Superior temporal gyrus (tissue), 1 donor: ENCODE measurements around the gene P3H2.
"Not testable (repeated sequence)": the region's sequence is repeated elsewhere in the genome, so short reads cannot be mapped to it uniquely, and the experiment has no call there.

Experiments used
- DNase-seq: peaks from one replicate; pipeline ENCODE4 v3.0.0-alpha.2; 2016; ENCODE audit errors: extremely low spot score

The P3H2 gene

GRCh38 chr3:190120269-190121060 is at the start of gene P3H2:
P3H2 (minus strand) TSS chr3:190120897; CDS start chr3:190120731, 166 bp downstream.
- peak; percentile 84 for DNase-seq

- no peak for DNase-seq
Observed at GRCh38 chr3:190169877-190170276, 49.2 kb upstream of the P3H2 start.

- no peak for DNase-seq
Observed at GRCh38 chr3:190169243-190169642, 48.5 kb upstream of the P3H2 start.

GRCh38 chr3:190167936-190168680 is 47.4 kb upstream of the P3H2 start:
- DNase-seq: no peak

- DNase-seq: no peak
Observed at GRCh38 chr3:190166948-190167347, 46.3 kb upstream of the P3H2 start.

- DNase-seq: no peak
Observed at GRCh38 chr3:190165253-190165652, 44.6 kb upstream of the P3H2 start.

- DNase-seq: not testable (repeated sequence)
Observed at GRCh38 chr3:190162013-190162412, 41.3 kb upstream of the P3H2 start.

- DNase-seq: no peak
Observed at GRCh38 chr3:190159902-190160435, 39.3 kb upstream of the P3H2 start.

- no peak for DNase-seq
Observed at GRCh38 chr3:190158261-190158660, 37.6 kb upstream of the P3H2 start.

- DNase-seq: no peak
Observed at GRCh38 chr3:190155752-190156151, 35.1 kb upstream of the P3H2 start.

- DNase-seq: no peak
Observed at GRCh38 chr3:190150681-190151080, 30.0 kb upstream of the P3H2 start.

GRCh38 chr3:190149830-190150619 is 29.3 kb upstream of the P3H2 start:
- DNase-seq: not testable (repeated sequence)

GRCh38 chr3:190144793-190145192 is 24.1 kb upstream of the P3H2 start:
- DNase-seq: not testable (repeated sequence)

GRCh38 chr3:190142041-190142440 is 21.3 kb upstream of the P3H2 start:
- DNase-seq: no peak

- no peak for DNase-seq
Observed at GRCh38 chr3:190139365-190139764, 18.7 kb upstream of the P3H2 start.

- no peak for DNase-seq
Observed at GRCh38 chr3:190132371-190132770, 11.7 kb upstream of the P3H2 start.

- DNase-seq: no peak
Observed at GRCh38 chr3:190131329-190131728, 10.6 kb upstream of the P3H2 start.

- DNase-seq: no peak
Observed at GRCh38 chr3:190130696-190131095, 10.0 kb upstream of the P3H2 start.

GRCh38 chr3:190130037-190130436 is 9.3 kb upstream of the P3H2 start:
- DNase-seq: no peak

- no peak for DNase-seq
Observed at GRCh38 chr3:190127797-190128196, 7.1 kb upstream of the P3H2 start.

GRCh38 chr3:190127195-190127594 is 6.5 kb upstream of the P3H2 start:
- no peak for DNase-seq
